Endothelial cell of umbilical vein (primary cell): Measurements from ENCODE around the gene APCDD1.

Source experiments
- CTCF ChIP-seq, 2 donors: IDR thresholded peaks; 1 replicate in 1 of 2; 2 replicates in 1 of 2; pipeline ENCODE4 v1.5.1; 2011; ENCODE audit warnings: low read length in 2 of 2, mild to moderate bottlenecking in 2 of 2, moderate library complexity in 2 of 2, control low read depth in 1 of 2, inconsistent platforms in 1 of 2, low read depth in 1 of 2; ENCODE audit not compliant: insufficient read depth in 1 of 2; ENCODE audit errors: extremely low read depth in 1 of 2
- EZH2 ChIP-seq: IDR thresholded peaks from 2 replicates; pipeline ENCODE4 v1.6.1; 2012; ENCODE audit warnings: borderline replicate concordance, low read depth, mild to moderate bottlenecking, moderate library complexity, low read length, inconsistent platforms; ENCODE audit not compliant: severe bottlenecking
- FOS ChIP-seq: IDR thresholded peaks from 2 replicates; pipeline ENCODE4 v1.6.1; 2011; ENCODE audit warnings: mild to moderate bottlenecking, low read length, moderate library complexity, borderline replicate concordance; ENCODE audit not compliant: insufficient read depth
- JUN ChIP-seq: IDR thresholded peaks from 2 replicates; pipeline ENCODE4 v1.6.1; 2011; ENCODE audit warnings: borderline replicate concordance, low read depth; ENCODE audit not compliant: insufficient read length, insufficient read depth
- MAX ChIP-seq: IDR thresholded peaks from 2 replicates; pipeline ENCODE4 v1.6.1; 2011; ENCODE audit not compliant: insufficient read depth, insufficient read length
- POLR2A ChIP-seq: IDR thresholded peaks from 2 replicates; pipeline ENCODE4 v1.6.1; 2012; ENCODE audit warnings: low read depth, mild to moderate bottlenecking, control low read depth, low read length
- POLR2AphosphoS5 ChIP-seq: IDR thresholded peaks from 2 replicates; pipeline ENCODE4 v1.6.1; 2012; ENCODE audit warnings: low read depth, mild to moderate bottlenecking, control low read depth, low read length, moderate library complexity; ENCODE audit not compliant: insufficient read depth

GRCh38 chr18:10408131-10408530 lies 46.3 kb upstream of the APCDD1 start:
- no peak for TF ChIP-seq CTCF (IDR thresholded peaks at IDR 0.05; ENCODE audit: extremely low read depth in 1 of 2, insufficient read depth in 1 of 2, low read depth in 1 of 2, low read length in 2 of 2)
- no peak for TF ChIP-seq JUN
- TF ChIP-seq POLR2AphosphoS5 = no peak
- TF ChIP-seq POLR2A = no peak
- TF ChIP-seq EZH2 = no peak
- no peak for TF ChIP-seq FOS
- no peak for TF ChIP-seq MAX
